Neural cell (in vitro differentiated cells): ENCODE measurements around the gene CUX1. TPM values are rescaled to one million over a fixed set of nuclear protein-coding genes. Genes with fewer than 3 reads are reported as not detected.

Source experiments
- H2AFZ ChIP-seq: fragments of 200-600, 300-800 bp; sonication (generic), shearing (Covaris generic); 2 replicates; pipeline ENCODE4 v1.6.0; 2014; ENCODE audit warnings: low read depth, mild to moderate bottlenecking, antibody characterized with exemption, low read length, moderate library complexity
- H3F3A ChIP-seq: fragments of 200-600 bp; shearing (Covaris generic); 2 replicates; pipeline ENCODE4 v1.6.1; 2016; ENCODE audit warnings: mild to moderate bottlenecking, moderate library complexity, mixed read lengths, antibody characterized with exemption, low read length; ENCODE audit not compliant: insufficient read depth, poor library complexity, severe bottlenecking
- H3K27ac ChIP-seq: fragments of 200-600, 300-800 bp; sonication (generic), shearing (Covaris generic); 2 replicates; pipeline ENCODE4 v1.5.1; 2014; ENCODE audit warnings: mild to moderate bottlenecking, low read length, moderate library complexity
- H3K27me3 ChIP-seq: fragments of 300-800, 200-600 bp; sonication (generic), shearing (Covaris generic); 2 replicates; pipeline ENCODE4 v1.6.0; 2014; ENCODE audit warnings: mild to moderate bottlenecking, low read depth, low read length, moderate library complexity; ENCODE audit not compliant: insufficient read depth
- H3K36me3 ChIP-seq: fragments of 300-800, 200-600 bp; sonication (generic), shearing (Covaris generic); 2 replicates; pipeline ENCODE4 v1.5.1; 2014; ENCODE audit warnings: mild to moderate bottlenecking, antibody characterized with exemption, low read length, moderate library complexity; ENCODE audit not compliant: insufficient read depth
- H3K4me2 ChIP-seq: fragments of 300-800, 200-600 bp; sonication (generic), shearing (Covaris generic); 2 replicates; pipeline ENCODE4 v1.6.0; 2014; ENCODE audit warnings: mild to moderate bottlenecking, low read length
- H3K4me3 ChIP-seq: fragments of 300-800, 200-600 bp; sonication (generic), shearing (Covaris generic); 2 replicates; pipeline ENCODE4 v1.5.1; 2014; ENCODE audit warnings: mild to moderate bottlenecking, low read length, moderate library complexity
- H3K79me2 ChIP-seq: fragments of 200-600 bp; shearing (Covaris generic); replicated peaks from 2 replicates; pipeline ENCODE4 v1.6.0; 2014; ENCODE audit warnings: mild to moderate bottlenecking, low read length, moderate library complexity; ENCODE audit not compliant: insufficient read depth
- H3K9ac ChIP-seq: fragments of 300-800, 200-600 bp; sonication (generic), shearing (Covaris generic); 2 replicates; pipeline ENCODE4 v1.6.1; 2016; ENCODE audit warnings: mild to moderate bottlenecking, low read length, mixed read lengths
- H3K9me2 ChIP-seq: fragments of 200-600 bp; shearing (Covaris generic); 2 replicates; pipeline ENCODE4 v1.6.1; 2016; ENCODE audit warnings: mild to moderate bottlenecking, low read length, mixed read lengths; ENCODE audit not compliant: insufficient read depth
- H3K9me3 ChIP-seq: fragments of 200-600, 300-800 bp; sonication (generic), shearing (Covaris generic); 2 replicates; pipeline ENCODE4 v1.6.1; 2016; ENCODE audit warnings: mild to moderate bottlenecking, mixed run types, low read length, moderate library complexity, mixed read lengths
- H4K20me1 ChIP-seq: fragments of 200-600 bp; shearing (Covaris generic); 2 replicates; pipeline ENCODE4 v1.6.1; 2016; ENCODE audit warnings: mild to moderate bottlenecking, mixed run types; ENCODE audit not compliant: insufficient read depth
- CTCF ChIP-seq: fragments of 450-650 bp; IDR thresholded peaks from 2 replicates; pipeline ENCODE4 v1.5.1; 2014; ENCODE audit warnings: antibody characterized with exemption, mild to moderate bottlenecking, moderate library complexity; ENCODE audit not compliant: poor library complexity, severe bottlenecking
- EP300 ChIP-seq: fragments of 450-650 bp; conservative IDR thresholded peaks from 2 replicates; pipeline ENCODE4 v1.6.1; 2014; ENCODE audit warnings: antibody characterized with exemption, mild to moderate bottlenecking, moderate library complexity; ENCODE audit not compliant: poor library complexity, severe bottlenecking
- EZH2 ChIP-seq: fragments of 200-600, 300-800 bp; shearing (Covaris generic), sonication (generic); IDR thresholded peaks from 2 replicates; pipeline ENCODE4 v1.6.1; 2014; ENCODE audit warnings: antibody characterized with exemption, low read length, borderline replicate concordance, mild to moderate bottlenecking; ENCODE audit not compliant: insufficient read depth, poor library complexity, severe bottlenecking
- MXI1 ChIP-seq: fragments of 450-650 bp; conservative IDR thresholded peaks from 2 replicates; pipeline ENCODE4 v1.6.1; 2014; ENCODE audit warnings: antibody characterized with exemption, mild to moderate bottlenecking; ENCODE audit not compliant: poor library complexity, severe bottlenecking
- POLR2AphosphoS5 ChIP-seq: IDR thresholded peaks from 2 replicates; pipeline ENCODE4 v1.6.1; 2012
- RAD21 ChIP-seq: fragments of 450-650 bp; conservative IDR thresholded peaks from 2 replicates; pipeline ENCODE4 v1.6.1; 2014; ENCODE audit warnings: antibody characterized with exemption, mild to moderate bottlenecking, moderate library complexity
- REST ChIP-seq: IDR thresholded peaks from 2 replicates; pipeline ENCODE4 v1.6.1; 2012; ENCODE audit warnings: borderline replicate concordance
- SMC3 ChIP-seq: fragments of 450-650 bp; conservative IDR thresholded peaks from 2 replicates; pipeline ENCODE4 v1.6.1; 2014; ENCODE audit warnings: antibody characterized with exemption, mild to moderate bottlenecking, moderate library complexity; ENCODE audit not compliant: poor library complexity
- TAF1 ChIP-seq: IDR thresholded peaks from 2 replicates; pipeline ENCODE4 v1.6.1; 2012; ENCODE audit warnings: low read depth
- polyA plus RNA-seq: library from polyadenylated mRNA; depleted of rRNA; stranded (reverse); fragments of >200 nt; gene quantifications from 2 replicates; pipeline ENCODE4 v1.2.3, GENCODE V29; 2014

CUX1 gene
- polyA plus RNA-seq, 1 donor from 2014 or later: 26.6 TPM

DNA sequence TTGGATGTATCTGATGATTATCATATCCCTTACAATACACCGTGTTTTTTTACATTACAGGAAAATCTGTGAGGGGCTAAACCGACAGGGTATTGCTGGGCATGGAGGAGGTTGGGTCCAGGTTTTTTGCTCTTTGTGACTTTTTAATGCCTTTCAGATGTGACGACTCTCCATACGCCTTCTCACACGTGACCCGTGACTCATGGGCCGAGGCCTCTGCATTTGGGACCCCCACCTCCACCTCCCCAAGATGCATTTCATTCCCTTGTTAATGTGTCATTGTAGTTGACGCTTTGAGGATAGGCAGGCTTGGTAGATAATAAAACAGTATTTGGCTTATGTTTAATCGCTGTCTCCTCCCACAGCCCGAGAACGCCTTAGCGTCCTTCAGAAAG lies 95.3 kb downstream of the CUX1 start:
- no peaks in the 10 kb centered on the region for H3K9me3 ChIP-seq
- H3K9ac ChIP-seq: no peak overlapping the region
- TF ChIP-seq EZH2: no peak
- TF ChIP-seq CTCF: no peak
- TF ChIP-seq RAD21: no peak
- TF ChIP-seq SMC3: no peak
- TF ChIP-seq TAF1: no peak
- no peak for TF ChIP-seq MXI1
- no peak for TF ChIP-seq EP300
- no peak for TF ChIP-seq POLR2AphosphoS5
- no peak for TF ChIP-seq REST
- no peaks in the 10 kb centered on the region for H3K9me2 ChIP-seq
- no peak overlapping the region for H3K4me3 ChIP-seq
- H3K79me2 ChIP-seq: no peaks in the 10 kb centered on the region
- H3K27me3 ChIP-seq: no peaks in the 10 kb centered on the region
- no peaks in the 10 kb centered on the region for H4K20me1 ChIP-seq
- H3F3A ChIP-seq: no peaks in the 10 kb centered on the region
- H3K4me2 ChIP-seq: no peak overlapping the region
- H3K36me3 ChIP-seq: no peaks in the 10 kb centered on the region
- H3K27ac ChIP-seq: no peak overlapping the region
- H2AFZ ChIP-seq: no peak overlapping the region

DNA sequence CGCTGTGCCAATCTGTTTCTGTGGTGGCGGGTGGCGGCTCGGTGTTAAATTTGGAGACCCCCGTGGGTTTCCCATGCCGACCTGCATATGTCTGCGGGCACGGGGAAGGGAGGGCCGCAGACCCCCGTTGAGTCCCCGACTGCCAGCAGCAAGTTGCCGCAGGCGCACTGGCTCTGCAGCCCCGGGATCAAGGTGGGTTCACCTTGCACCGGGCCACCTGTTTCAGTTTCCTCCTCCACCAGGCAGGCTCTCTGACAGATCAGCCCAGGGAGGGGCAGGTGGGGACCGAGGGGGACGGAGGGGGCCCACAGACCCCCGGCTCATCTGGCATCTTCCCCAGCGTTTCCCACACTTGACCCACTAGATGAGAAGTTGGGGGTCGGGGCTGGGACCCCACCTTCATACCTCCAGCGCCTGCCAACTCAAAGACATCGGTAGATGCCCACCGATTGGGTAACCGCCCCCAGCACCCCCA lies 95.9 kb downstream of the CUX1 start:
- Histone ChIP-seq H3K9me3 (no peaks in the 10 kb centered on the region), H3K27me3 (no peaks in the 10 kb centered on the region), H3K9ac (no peak overlapping the region), H3F3A (no peaks in the 10 kb centered on the region), H3K4me2 (no peak overlapping the region), H2AFZ (no peak overlapping the region), H3K27ac (no peak overlapping the region), H3K9me2 (no peaks in the 10 kb centered on the region), H3K79me2 (no peaks in the 10 kb centered on the region), H4K20me1 (no peaks in the 10 kb centered on the region), H3K4me3 (no peak overlapping the region), H3K36me3 (no peaks in the 10 kb centered on the region)
- TF ChIP-seq MXI1: no peak
- TF ChIP-seq SMC3: no peak
- TF ChIP-seq EZH2: no peak
- no peak for TF ChIP-seq CTCF
- TF ChIP-seq REST: no peak
- TF ChIP-seq TAF1: no peak
- TF ChIP-seq EP300: no peak
- no peak for TF ChIP-seq RAD21
- no peak for TF ChIP-seq POLR2AphosphoS5
